Liver (tissue), 9 donors: Measurements from ENCODE around the gene IRF9. TPM values are rescaled to one million over a fixed set of nuclear protein-coding genes. Genes with fewer than 3 reads are reported as not detected.

ENCODE experiments used
- DNase-seq: peaks from one replicate; pipeline ENCODE4 v3.0.0-alpha.2; 2017; ENCODE audit warnings: low spot score
- H3K27ac ChIP-seq, 2 donors: one replicate each; pipeline ENCODE4 v1.7.0; 2013; ENCODE audit warnings: inconsistent platforms in 2 of 2, low read length in 2 of 2, control low read depth in 1 of 2, low read depth in 1 of 2, mild to moderate bottlenecking in 1 of 2
- H3K27me3 ChIP-seq, 4 donors: one replicate each; pipeline versions ENCODE4 v1.6.1 to v1.7.0; 2013; ENCODE audit warnings: low read length in 3 of 4, inconsistent platforms in 1 of 4, mild to moderate bottlenecking in 1 of 4, moderate library complexity in 1 of 4; ENCODE audit not compliant: control insufficient read depth in 4 of 4, insufficient read depth in 4 of 4
- H3K36me3 ChIP-seq, 4 donors: one replicate each; pipeline versions ENCODE4 v1.6.1 to v1.7.0; 2013; ENCODE audit warnings: low read length in 3 of 4, mild to moderate bottlenecking in 3 of 4, low read depth in 1 of 4, moderate library complexity in 1 of 4; ENCODE audit not compliant: control insufficient read depth in 4 of 4, insufficient read depth in 3 of 4
- H3K4me1 ChIP-seq, 4 donors: one replicate each; pipeline versions ENCODE4 v1.6.1 to v1.7.0; 2013; ENCODE audit warnings: low read length in 3 of 4, mild to moderate bottlenecking in 3 of 4, moderate library complexity in 1 of 4; ENCODE audit not compliant: control insufficient read depth in 4 of 4, insufficient read depth in 4 of 4
- H3K4me3 ChIP-seq, 3 donors: one replicate each; pipeline versions ENCODE4 v1.6.1 to v1.7.0; 2013; ENCODE audit warnings: low read length in 3 of 3, control low read depth in 1 of 3, low read depth in 1 of 3, mild to moderate bottlenecking in 1 of 3
- H3K9ac ChIP-seq, 2 donors: one replicate each; pipeline ENCODE4 v1.7.0; 2013; ENCODE audit warnings: low read length in 2 of 2, mild to moderate bottlenecking in 2 of 2, moderate library complexity in 2 of 2, control low read depth in 1 of 2, low read depth in 1 of 2
- H3K9me3 ChIP-seq, 4 donors: one replicate each; pipeline versions ENCODE4 v1.6.1 to v1.7.0; 2013; ENCODE audit warnings: low read length in 3 of 4; ENCODE audit not compliant: control insufficient read depth in 4 of 4
- ATF3 ChIP-seq: IDR thresholded peaks from 2 replicates; pipeline ENCODE4 v1.6.1; 2016; ENCODE audit warnings: antibody characterized with exemption
- CTCF ChIP-seq: fragments of 150-350 bp; IDR thresholded peaks from 2 replicates; pipeline ENCODE4 v1.5.1; 2017; ENCODE audit warnings: improper control_type of control experiment, low read depth, low read length; ENCODE audit not compliant: missing input control
- EGR1 ChIP-seq, 2 donors: IDR thresholded peaks; 2 replicates each; pipeline ENCODE4 v1.6.1; 2016 to 2018; ENCODE audit warnings: antibody characterized with exemption in 2 of 2, low read depth in 2 of 2
- FOXA1 ChIP-seq: IDR thresholded peaks from 2 replicates; pipeline ENCODE4 v1.6.1; 2016; ENCODE audit warnings: antibody characterized with exemption
- FOXA2 ChIP-seq: IDR thresholded peaks from 2 replicates; pipeline ENCODE4 v1.6.1; 2016; ENCODE audit warnings: antibody characterized with exemption
- GABPA ChIP-seq, 2 donors: IDR thresholded peaks in 1 of 2; conservative IDR thresholded peaks in 1 of 2; 2 replicates each; pipeline ENCODE4 v1.6.1; 2016; ENCODE audit warnings: antibody characterized with exemption in 2 of 2, mild to moderate bottlenecking in 1 of 2, moderate library complexity in 1 of 2
- HNF4A ChIP-seq, 2 donors: conservative IDR thresholded peaks; 2 replicates each; pipeline ENCODE4 v1.6.1; 2016; ENCODE audit warnings: antibody characterized with exemption in 2 of 2, mild to moderate bottlenecking in 2 of 2
- HNF4G ChIP-seq: IDR thresholded peaks from 2 replicates; pipeline ENCODE4 v1.6.1; 2016; ENCODE audit warnings: antibody characterized with exemption
- JUND ChIP-seq, 2 donors: IDR thresholded peaks; 2 replicates each; pipeline ENCODE4 v1.6.1; 2016; ENCODE audit warnings: antibody characterized with exemption in 2 of 2
- NR2F2 ChIP-seq: IDR thresholded peaks from 2 replicates; pipeline ENCODE4 v1.6.1; 2016; ENCODE audit warnings: antibody characterized with exemption
- RAD21 ChIP-seq, 2 donors: IDR thresholded peaks; 2 replicates each; pipeline ENCODE4 v1.6.1; 2016; ENCODE audit warnings: antibody characterized with exemption in 2 of 2, mild to moderate bottlenecking in 2 of 2
- RXRA ChIP-seq, 2 donors: IDR thresholded peaks; 2 replicates each; pipeline ENCODE4 v1.6.1; 2017 to 2018; ENCODE audit warnings: antibody characterized with exemption in 2 of 2, mild to moderate bottlenecking in 1 of 2
- SP1 ChIP-seq: IDR thresholded peaks from 2 replicates; pipeline ENCODE4 v1.6.1; 2018; ENCODE audit warnings: antibody characterized with exemption, mild to moderate bottlenecking
- TAF1 ChIP-seq: conservative IDR thresholded peaks from 2 replicates; pipeline ENCODE4 v1.6.1; 2016; ENCODE audit warnings: antibody characterized with exemption, mild to moderate bottlenecking
- YY1 ChIP-seq: IDR thresholded peaks from 2 replicates; pipeline ENCODE4 v1.6.1; 2016; ENCODE audit warnings: antibody characterized with exemption, mild to moderate bottlenecking
- WGBS: extraction: QIAGEN DNeasy Blood & Tissue Kit; methylation state at CpG from one replicate; pipeline ENCODE4 v1.1.7; 2013; 5-methylcytosine and 5-hydroxymethylcytosine counted together
- polyA plus RNA-seq, 2 donors: library from polyadenylated mRNA; stranded (reverse) in 1 of 2; unstranded in 1 of 2; fragments of 200-250 nt in 1 of 2; fragments of >200 nt in 1 of 2; fragmentation: Nextera tagmentation in 1 of 2; extraction: Ambion mirVana in 1 of 2; gene quantifications; one replicate each; pipeline versions ENCODE4 v1.2.1 to v1.2.3, GENCODE V29; 2013 to 2015
- total RNA-seq, 2 donors: library from RNA; depleted of rRNA; stranded (reverse); fragments of >200 nt; gene quantifications; one replicate each; pipeline ENCODE4 v1.2.3, GENCODE V29; 2014
- TF ChIP-seq, protein P1 (sequence below): IDR thresholded peaks from 2 replicates; pipeline ENCODE4 v1.6.1; 2016; ENCODE audit warnings: antibody characterized with exemption, mild to moderate bottlenecking
- TF ChIP-seq, protein P2 (sequence below): IDR thresholded peaks from 2 replicates; pipeline ENCODE4 v1.6.1; 2016; ENCODE audit warnings: antibody characterized with exemption
- donor health status: healthy.
- donor health status: healthy.
- donor health status: healthy.
- donor health status: healthy.
- donor health status: healthy.

IRF9 gene
- total and polyA plus RNA-seq, 4 donors, result 37.9 to 60.9 (median 51.0) TPM

GRCh38 chr14:24187539-24187915 lies 26.5 kb downstream of the IRF9 start:
- no peaks in the 10 kb centered on the region for H3K27me3 ChIP-seq
- H3K4me3 ChIP-seq, result peak overlapping the region in 1 of 3 donors; percentile 85
- DNase-seq, result no peak
- H3K27ac ChIP-seq, result no peak overlapping the region
- H3K9me3 ChIP-seq, result no peaks in the 10 kb centered on the region
- H3K4me1 ChIP-seq, result peaks cover 5 to 19% (median 10%) of the 10 kb centered on the region in 4 donors
- WGBS, result 87% methylated on average over 2 of the region's 2 CpGs
- TF ChIP-seq HNF4G (no peak), FOXA1 (no peak), CTCF (no peak), NR2F2 (no peak), EGR1 (IDR thresholded peaks at IDR 0.05; ENCODE audit: low read depth in 2 of 2) (no peak), RAD21 (IDR thresholded peaks at IDR 0.05) (no peak), GABPA (IDR thresholded peaks at IDR 0.05 in 1 of 2, conservative IDR thresholded peaks at IDR 0.05 in 1 of 2) (no peak), HNF4A (conservative IDR thresholded peaks at IDR 0.05) (no peak), FOXA2 (no peak), RXRA (IDR thresholded peaks at IDR 0.05) (no peak), YY1 (no peak), JUND (IDR thresholded peaks at IDR 0.05) (no peak), SP1 (no peak), TAF1 (no peak), ATF3 (no peak)
- TF ChIP-seq, protein P1, sequence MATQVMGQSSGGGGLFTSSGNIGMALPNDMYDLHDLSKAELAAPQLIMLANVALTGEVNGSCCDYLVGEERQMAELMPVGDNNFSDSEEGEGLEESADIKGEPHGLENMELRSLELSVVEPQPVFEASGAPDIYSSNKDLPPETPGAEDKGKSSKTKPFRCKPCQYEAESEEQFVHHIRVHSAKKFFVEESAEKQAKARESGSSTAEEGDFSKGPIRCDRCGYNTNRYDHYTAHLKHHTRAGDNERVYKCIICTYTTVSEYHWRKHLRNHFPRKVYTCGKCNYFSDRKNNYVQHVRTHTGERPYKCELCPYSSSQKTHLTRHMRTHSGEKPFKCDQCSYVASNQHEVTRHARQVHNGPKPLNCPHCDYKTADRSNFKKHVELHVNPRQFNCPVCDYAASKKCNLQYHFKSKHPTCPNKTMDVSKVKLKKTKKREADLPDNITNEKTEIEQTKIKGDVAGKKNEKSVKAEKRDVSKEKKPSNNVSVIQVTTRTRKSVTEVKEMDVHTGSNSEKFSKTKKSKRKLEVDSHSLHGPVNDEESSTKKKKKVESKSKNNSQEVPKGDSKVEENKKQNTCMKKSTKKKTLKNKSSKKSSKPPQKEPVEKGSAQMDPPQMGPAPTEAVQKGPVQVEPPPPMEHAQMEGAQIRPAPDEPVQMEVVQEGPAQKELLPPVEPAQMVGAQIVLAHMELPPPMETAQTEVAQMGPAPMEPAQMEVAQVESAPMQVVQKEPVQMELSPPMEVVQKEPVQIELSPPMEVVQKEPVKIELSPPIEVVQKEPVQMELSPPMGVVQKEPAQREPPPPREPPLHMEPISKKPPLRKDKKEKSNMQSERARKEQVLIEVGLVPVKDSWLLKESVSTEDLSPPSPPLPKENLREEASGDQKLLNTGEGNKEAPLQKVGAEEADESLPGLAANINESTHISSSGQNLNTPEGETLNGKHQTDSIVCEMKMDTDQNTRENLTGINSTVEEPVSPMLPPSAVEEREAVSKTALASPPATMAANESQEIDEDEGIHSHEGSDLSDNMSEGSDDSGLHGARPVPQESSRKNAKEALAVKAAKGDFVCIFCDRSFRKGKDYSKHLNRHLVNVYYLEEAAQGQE, result no peak
- TF ChIP-seq, protein P2, sequence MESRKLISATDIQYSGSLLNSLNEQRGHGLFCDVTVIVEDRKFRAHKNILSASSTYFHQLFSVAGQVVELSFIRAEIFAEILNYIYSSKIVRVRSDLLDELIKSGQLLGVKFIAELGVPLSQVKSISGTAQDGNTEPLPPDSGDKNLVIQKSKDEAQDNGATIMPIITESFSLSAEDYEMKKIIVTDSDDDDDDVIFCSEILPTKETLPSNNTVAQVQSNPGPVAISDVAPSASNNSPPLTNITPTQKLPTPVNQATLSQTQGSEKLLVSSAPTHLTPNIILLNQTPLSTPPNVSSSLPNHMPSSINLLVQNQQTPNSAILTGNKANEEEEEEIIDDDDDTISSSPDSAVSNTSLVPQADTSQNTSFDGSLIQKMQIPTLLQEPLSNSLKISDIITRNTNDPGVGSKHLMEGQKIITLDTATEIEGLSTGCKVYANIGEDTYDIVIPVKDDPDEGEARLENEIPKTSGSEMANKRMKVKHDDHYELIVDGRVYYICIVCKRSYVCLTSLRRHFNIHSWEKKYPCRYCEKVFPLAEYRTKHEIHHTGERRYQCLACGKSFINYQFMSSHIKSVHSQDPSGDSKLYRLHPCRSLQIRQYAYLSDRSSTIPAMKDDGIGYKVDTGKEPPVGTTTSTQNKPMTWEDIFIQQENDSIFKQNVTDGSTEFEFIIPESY, result no peak
- no peak overlapping the region for H3K9ac ChIP-seq
- peaks cover 10 to 49% (median 19%) of the 10 kb centered on the region in 4 donors for H3K36me3 ChIP-seq
